ENCODE data around the gene SLC25A27. TPM values are rescaled to one million over a fixed set of nuclear protein-coding genes. Genes with fewer than 3 reads are reported as not detected.

SLC25A27 gene
- total and polyA plus RNA-seq, 4 donors: 2.5 to 24.2 (median 4.9) TPM

- TF ChIP-seq, protein P1, sequence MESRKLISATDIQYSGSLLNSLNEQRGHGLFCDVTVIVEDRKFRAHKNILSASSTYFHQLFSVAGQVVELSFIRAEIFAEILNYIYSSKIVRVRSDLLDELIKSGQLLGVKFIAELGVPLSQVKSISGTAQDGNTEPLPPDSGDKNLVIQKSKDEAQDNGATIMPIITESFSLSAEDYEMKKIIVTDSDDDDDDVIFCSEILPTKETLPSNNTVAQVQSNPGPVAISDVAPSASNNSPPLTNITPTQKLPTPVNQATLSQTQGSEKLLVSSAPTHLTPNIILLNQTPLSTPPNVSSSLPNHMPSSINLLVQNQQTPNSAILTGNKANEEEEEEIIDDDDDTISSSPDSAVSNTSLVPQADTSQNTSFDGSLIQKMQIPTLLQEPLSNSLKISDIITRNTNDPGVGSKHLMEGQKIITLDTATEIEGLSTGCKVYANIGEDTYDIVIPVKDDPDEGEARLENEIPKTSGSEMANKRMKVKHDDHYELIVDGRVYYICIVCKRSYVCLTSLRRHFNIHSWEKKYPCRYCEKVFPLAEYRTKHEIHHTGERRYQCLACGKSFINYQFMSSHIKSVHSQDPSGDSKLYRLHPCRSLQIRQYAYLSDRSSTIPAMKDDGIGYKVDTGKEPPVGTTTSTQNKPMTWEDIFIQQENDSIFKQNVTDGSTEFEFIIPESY (IDR thresholded peaks at IDR 0.05): no peak
- TF ChIP-seq EGR1 (IDR thresholded peaks at IDR 0.05; ENCODE audit: low read depth in 2 of 2): no peak
- no peak for TF ChIP-seq NR2F2 (IDR thresholded peaks at IDR 0.05)
These were observed 67.6 kb downstream of the SLC25A27 start (continued) for GRCh38 chr6:46720401-46720800.

Other genes starting within 250 kb of the SLC25A27 start
- gene RCAN2, start 161.5 kb upstream of the SLC25A27 start, total RNA-seq: 1 to 10 TPM in 1 of 2 donors, under 1 TPM in 1; 0.19 to 8.2 TPM
- 1 to 10 TPM; 2.1 to 2.8 TPM for gene RCAN2, start 161.5 kb upstream of the SLC25A27 start, polyA plus RNA-seq
- 10 to 100 TPM; 10.8 to 18.3 TPM for gene CYP39A1, start 157 bp upstream of the SLC25A27 start, total RNA-seq
- gene CYP39A1, start 157 bp upstream of the SLC25A27 start, polyA plus RNA-seq: 10 to 100 TPM; 12.0 to 29.8 TPM
- 1 to 10 TPM in 1 of 2 donors, under 1 TPM in 1; 0.09 to 2.0 TPM for gene TDRD6, start 34.9 kb downstream of the SLC25A27 start, total RNA-seq
- under 1 TPM; 0.07 to 0.97 TPM for gene TDRD6, start 34.9 kb downstream of the SLC25A27 start, polyA plus RNA-seq
- 10 to 100 TPM in 1 of 2 donors, under 1 TPM in 1; 0.84 to 24.7 TPM for gene PLA2G7, start 82.4 kb downstream of the SLC25A27 start, total RNA-seq
- gene PLA2G7, start 82.4 kb downstream of the SLC25A27 start, polyA plus RNA-seq: 1 to 10 TPM in 1 of 2 donors, under 1 TPM in 1; 0.35 to 1.8 TPM
- not detected for gene ANKRD66, start 94.0 kb downstream of the SLC25A27 start, total RNA-seq
- not detected for gene ANKRD66, start 94.0 kb downstream of the SLC25A27 start, polyA plus RNA-seq
- gene MEP1A, start 140.4 kb downstream of the SLC25A27 start, total RNA-seq: 1 to 10 TPM in 1 of 2 donors, not detected in 1; 1.8 TPM
- gene MEP1A, start 140.4 kb downstream of the SLC25A27 start, polyA plus RNA-seq: under 1 TPM; 0.01 to 0.08 TPM